Loucy (cell line): ENCODE results near the gene PPP2R5C.
A peak's percentile ranks its signal among the peaks of the same experiment; 100 is the strongest.

Experiments
- H2AFZ ChIP-seq: fragments of 200-600 bp; sonication (generic); 2 replicates; pipeline ENCODE4 v1.6.0; 2016; ENCODE audit warnings: antibody characterized with exemption, mild to moderate bottlenecking, low read length, moderate library complexity
- H3F3A ChIP-seq: fragments of 200-600 bp; 2 replicates; pipeline ENCODE4 v1.6.0; 2016; ENCODE audit warnings: antibody characterized with exemption, low read depth, mild to moderate bottlenecking
- H3K27me3 ChIP-seq: fragments of 200-600 bp; sonication (generic); 2 replicates; pipeline ENCODE4 v1.6.1; 2014; ENCODE audit warnings: low read length, mild to moderate bottlenecking; ENCODE audit not compliant: insufficient read depth, poor library complexity, severe bottlenecking
- H3K36me3 ChIP-seq: fragments of 200-600 bp; sonication (generic); 2 replicates; pipeline ENCODE4 v1.6.1; 2016; ENCODE audit warnings: low read length; ENCODE audit not compliant: insufficient read depth
- H3K4me1 ChIP-seq: fragments of 200-600 bp; sonication (generic); 2 replicates; pipeline ENCODE4 v1.5.1; 2014; ENCODE audit warnings: low read length, mild to moderate bottlenecking; ENCODE audit not compliant: insufficient read depth, poor library complexity, severe bottlenecking
- H3K4me2 ChIP-seq: fragments of 200-600 bp; sonication (generic); 2 replicates; pipeline ENCODE4 v1.6.0; 2014; ENCODE audit warnings: antibody characterized with exemption, low read length, low read depth, mild to moderate bottlenecking; ENCODE audit not compliant: poor library complexity, severe bottlenecking
- H3K4me3 ChIP-seq: fragments of 200-600 bp; sonication (generic); 2 replicates; pipeline ENCODE4 v1.5.1; 2014; ENCODE audit warnings: low read length, mild to moderate bottlenecking, mixed read lengths; ENCODE audit not compliant: poor library complexity, severe bottlenecking
- H3K79me2 ChIP-seq: fragments of 200-600 bp; sonication (generic); 2 replicates; pipeline ENCODE4 v1.6.1; 2014; ENCODE audit warnings: low read length; ENCODE audit not compliant: insufficient read depth
- H3K9ac ChIP-seq: fragments of 200-600 bp; sonication (generic); 2 replicates; pipeline ENCODE4 v1.6.0; 2014; ENCODE audit warnings: mild to moderate bottlenecking, low read depth, low read length, moderate library complexity; ENCODE audit not compliant: poor library complexity, severe bottlenecking
- H3K9me2 ChIP-seq: fragments of 200-600 bp; sonication (generic); replicated peaks from 2 replicates; pipeline ENCODE4 v1.6.1; 2016; ENCODE audit warnings: low read depth, low read length, mixed read lengths
- H3K9me3 ChIP-seq: fragments of 200-600 bp; sonication (generic); 2 replicates; pipeline ENCODE4 v1.6.1; 2014; ENCODE audit warnings: mild to moderate bottlenecking, antibody characterized with exemption, low read length, low read depth; ENCODE audit not compliant: insufficient read depth
- H4K20me1 ChIP-seq: fragments of 200-600 bp; sonication (generic); 2 replicates; pipeline ENCODE4 v1.6.0; 2014; ENCODE audit warnings: antibody characterized with exemption, low read length, mild to moderate bottlenecking; ENCODE audit not compliant: insufficient read depth, poor library complexity, severe bottlenecking
- CTCF ChIP-seq: fragments of 200-600 bp; sonication (generic); conservative IDR thresholded peaks from 2 replicates; pipeline ENCODE4 v1.5.1; 2014; ENCODE audit warnings: mild to moderate bottlenecking, antibody characterized with exemption, low read length
- EZH2phosphoT487 ChIP-seq: fragments of 200-600 bp; IDR thresholded peaks from 2 replicates; pipeline ENCODE4 v1.6.1; 2018; ENCODE audit warnings: antibody characterized with exemption, mild to moderate bottlenecking, moderate library complexity, borderline replicate concordance

The PPP2R5C gene

GRCh38 chr14:101889898-101890297 is 128.4 kb downstream of the PPP2R5C start:
- Histone ChIP-seq H3K9me2 (no peaks in the 10 kb centered on the region), H3K9ac (no peak overlapping the region), H3F3A (no peaks in the 10 kb centered on the region; the same call in 1 of the 2 replicates), H3K4me2 (no peak overlapping the region), H3K4me3 (no peak overlapping the region), H3K27me3 (no peaks in the 10 kb centered on the region), H3K9me3 (no peaks in the 10 kb centered on the region), H3K4me1 (no peaks in the 10 kb centered on the region), H4K20me1 (no peaks in the 10 kb centered on the region), H3K79me2 (no peaks in the 10 kb centered on the region), H2AFZ (no peak overlapping the region), H3K36me3 (peaks cover 88% of the 10 kb centered on the region)
- no peak for TF ChIP-seq EZH2phosphoT487
- TF ChIP-seq CTCF = peak; percentile 37; the same call in 1 of the 2 replicates

DNA sequence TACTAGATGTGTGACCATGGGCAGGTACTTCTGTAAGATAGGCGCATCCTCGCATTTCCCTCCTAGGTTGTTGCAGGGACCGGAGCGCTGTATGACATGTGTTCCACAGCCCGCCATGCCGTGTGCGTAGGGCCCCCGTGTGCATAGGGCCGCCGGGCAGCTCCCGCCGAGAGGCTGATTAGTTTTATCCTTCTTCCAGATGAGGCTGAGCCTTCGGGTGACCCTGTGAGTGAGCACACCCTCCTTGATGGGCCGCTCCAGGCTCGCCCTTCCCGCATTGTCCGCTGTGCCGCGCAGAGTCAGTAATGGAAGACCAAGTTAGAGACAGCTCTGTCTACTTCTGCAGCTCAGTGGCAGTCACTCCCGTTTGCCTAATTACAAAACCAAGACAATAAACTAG is 130.0 kb downstream of the PPP2R5C start:
- H3K4me3 ChIP-seq = no peak overlapping the region
- no peaks in the 10 kb centered on the region for H3K4me1 ChIP-seq
- H2AFZ ChIP-seq = no peak overlapping the region
- H3K9me3 ChIP-seq = no peaks in the 10 kb centered on the region
- H3K36me3 ChIP-seq = peaks cover 82% of the 10 kb centered on the region
- no peaks in the 10 kb centered on the region for H3K79me2 ChIP-seq
- no peaks in the 10 kb centered on the region for H3K27me3 ChIP-seq
- no peaks in the 10 kb centered on the region; the same call in 1 of the 2 replicates for H3F3A ChIP-seq
- no peaks in the 10 kb centered on the region for H3K9me2 ChIP-seq
- TF ChIP-seq EZH2phosphoT487 (no peak), CTCF (no peak)
- H3K9ac ChIP-seq = no peak overlapping the region
- H4K20me1 ChIP-seq = no peaks in the 10 kb centered on the region
- no peak overlapping the region for H3K4me2 ChIP-seq

- Histone ChIP-seq H3K36me3 (peaks cover 84% of the 10 kb centered on the region), H3K9me2 (no peaks in the 10 kb centered on the region), H3K4me1 (no peaks in the 10 kb centered on the region), H2AFZ (no peak overlapping the region), H3K4me3 (no peak overlapping the region), H3K9ac (no peak overlapping the region), H3K4me2 (no peak overlapping the region), H3K9me3 (no peaks in the 10 kb centered on the region), H3F3A (no peaks in the 10 kb centered on the region; the same call in 1 of the 2 replicates), H4K20me1 (no peaks in the 10 kb centered on the region), H3K27me3 (no peaks in the 10 kb centered on the region), H3K79me2 (no peaks in the 10 kb centered on the region)
- TF ChIP-seq EZH2phosphoT487 (no peak), CTCF (no peak)
These were observed 132.2 kb downstream of the PPP2R5C start for GRCh38 chr14:101893759-101894158.
